Neural cell (in vitro differentiated cells): Measurements from ENCODE around the gene SYT17. TPM values are rescaled to one million over a fixed set of nuclear protein-coding genes. Genes with fewer than 3 reads are reported as not detected.

Experiments used
- H2AFZ ChIP-seq: fragments of 200-600, 300-800 bp; sonication (generic), shearing (Covaris generic); 2 replicates; pipeline ENCODE4 v1.6.0; 2014; ENCODE audit warnings: low read depth, mild to moderate bottlenecking, antibody characterized with exemption, low read length, moderate library complexity
- H3F3A ChIP-seq: fragments of 200-600 bp; shearing (Covaris generic); 2 replicates; pipeline ENCODE4 v1.6.1; 2016; ENCODE audit warnings: mild to moderate bottlenecking, moderate library complexity, mixed read lengths, antibody characterized with exemption, low read length; ENCODE audit not compliant: insufficient read depth, poor library complexity, severe bottlenecking
- H3K27ac ChIP-seq: fragments of 200-600, 300-800 bp; sonication (generic), shearing (Covaris generic); 2 replicates; pipeline ENCODE4 v1.5.1; 2014; ENCODE audit warnings: mild to moderate bottlenecking, low read length, moderate library complexity
- H3K27me3 ChIP-seq: fragments of 300-800, 200-600 bp; sonication (generic), shearing (Covaris generic); 2 replicates; pipeline ENCODE4 v1.6.0; 2014; ENCODE audit warnings: mild to moderate bottlenecking, low read depth, low read length, moderate library complexity; ENCODE audit not compliant: insufficient read depth
- H3K36me3 ChIP-seq: fragments of 300-800, 200-600 bp; sonication (generic), shearing (Covaris generic); 2 replicates; pipeline ENCODE4 v1.5.1; 2014; ENCODE audit warnings: mild to moderate bottlenecking, antibody characterized with exemption, low read length, moderate library complexity; ENCODE audit not compliant: insufficient read depth
- H3K4me2 ChIP-seq: fragments of 300-800, 200-600 bp; sonication (generic), shearing (Covaris generic); 2 replicates; pipeline ENCODE4 v1.6.0; 2014; ENCODE audit warnings: mild to moderate bottlenecking, low read length
- H3K4me3 ChIP-seq: fragments of 300-800, 200-600 bp; sonication (generic), shearing (Covaris generic); 2 replicates; pipeline ENCODE4 v1.5.1; 2014; ENCODE audit warnings: mild to moderate bottlenecking, low read length, moderate library complexity
- H3K79me2 ChIP-seq: fragments of 200-600 bp; shearing (Covaris generic); replicated peaks from 2 replicates; pipeline ENCODE4 v1.6.0; 2014; ENCODE audit warnings: mild to moderate bottlenecking, low read length, moderate library complexity; ENCODE audit not compliant: insufficient read depth
- H3K9ac ChIP-seq: fragments of 300-800, 200-600 bp; sonication (generic), shearing (Covaris generic); 2 replicates; pipeline ENCODE4 v1.6.1; 2016; ENCODE audit warnings: mild to moderate bottlenecking, low read length, mixed read lengths
- H3K9me2 ChIP-seq: fragments of 200-600 bp; shearing (Covaris generic); 2 replicates; pipeline ENCODE4 v1.6.1; 2016; ENCODE audit warnings: mild to moderate bottlenecking, low read length, mixed read lengths; ENCODE audit not compliant: insufficient read depth
- H3K9me3 ChIP-seq: fragments of 200-600, 300-800 bp; sonication (generic), shearing (Covaris generic); 2 replicates; pipeline ENCODE4 v1.6.1; 2016; ENCODE audit warnings: mild to moderate bottlenecking, mixed run types, low read length, moderate library complexity, mixed read lengths
- H4K20me1 ChIP-seq: fragments of 200-600 bp; shearing (Covaris generic); 2 replicates; pipeline ENCODE4 v1.6.1; 2016; ENCODE audit warnings: mild to moderate bottlenecking, mixed run types; ENCODE audit not compliant: insufficient read depth
- EP300 ChIP-seq: fragments of 450-650 bp; conservative IDR thresholded peaks from 2 replicates; pipeline ENCODE4 v1.6.1; 2014; ENCODE audit warnings: antibody characterized with exemption, mild to moderate bottlenecking, moderate library complexity; ENCODE audit not compliant: poor library complexity, severe bottlenecking
- EZH2 ChIP-seq: fragments of 200-600, 300-800 bp; shearing (Covaris generic), sonication (generic); IDR thresholded peaks from 2 replicates; pipeline ENCODE4 v1.6.1; 2014; ENCODE audit warnings: antibody characterized with exemption, low read length, borderline replicate concordance, mild to moderate bottlenecking; ENCODE audit not compliant: insufficient read depth, poor library complexity, severe bottlenecking
- MXI1 ChIP-seq: fragments of 450-650 bp; conservative IDR thresholded peaks from 2 replicates; pipeline ENCODE4 v1.6.1; 2014; ENCODE audit warnings: antibody characterized with exemption, mild to moderate bottlenecking; ENCODE audit not compliant: poor library complexity, severe bottlenecking
- POLR2AphosphoS5 ChIP-seq: IDR thresholded peaks from 2 replicates; pipeline ENCODE4 v1.6.1; 2012
- RAD21 ChIP-seq: fragments of 450-650 bp; conservative IDR thresholded peaks from 2 replicates; pipeline ENCODE4 v1.6.1; 2014; ENCODE audit warnings: antibody characterized with exemption, mild to moderate bottlenecking, moderate library complexity
- TAF1 ChIP-seq: IDR thresholded peaks from 2 replicates; pipeline ENCODE4 v1.6.1; 2012; ENCODE audit warnings: low read depth
- polyA plus RNA-seq: library from polyadenylated mRNA; depleted of rRNA; stranded (reverse); fragments of >200 nt; gene quantifications from 2 replicates; pipeline ENCODE4 v1.2.3, GENCODE V29; 2014
- TF ChIP-seq, protein P1 (sequence below): fragments of 450-650 bp; IDR thresholded peaks from 2 replicates; pipeline ENCODE4 v1.5.1; 2014; ENCODE audit warnings: antibody characterized with exemption, mild to moderate bottlenecking, moderate library complexity; ENCODE audit not compliant: poor library complexity, severe bottlenecking
- TF ChIP-seq, protein P2 (sequence below): IDR thresholded peaks from 2 replicates; pipeline ENCODE4 v1.6.1; 2012; ENCODE audit warnings: borderline replicate concordance

SYT17 gene
- polyA plus RNA-seq, 1 donor from 2014 or later, result 3.0 TPM

- H3K9ac ChIP-seq, result no peak overlapping the region
- H3K9me3 ChIP-seq, result no peaks in the 10 kb centered on the region
- H4K20me1 ChIP-seq, result no peaks in the 10 kb centered on the region
- no peaks in the 10 kb centered on the region for H3K36me3 ChIP-seq
- no peak overlapping the region for H2AFZ ChIP-seq
- no peaks in the 10 kb centered on the region for H3K27me3 ChIP-seq
- H3F3A ChIP-seq, result no peaks in the 10 kb centered on the region
- TF ChIP-seq, protein P1, sequence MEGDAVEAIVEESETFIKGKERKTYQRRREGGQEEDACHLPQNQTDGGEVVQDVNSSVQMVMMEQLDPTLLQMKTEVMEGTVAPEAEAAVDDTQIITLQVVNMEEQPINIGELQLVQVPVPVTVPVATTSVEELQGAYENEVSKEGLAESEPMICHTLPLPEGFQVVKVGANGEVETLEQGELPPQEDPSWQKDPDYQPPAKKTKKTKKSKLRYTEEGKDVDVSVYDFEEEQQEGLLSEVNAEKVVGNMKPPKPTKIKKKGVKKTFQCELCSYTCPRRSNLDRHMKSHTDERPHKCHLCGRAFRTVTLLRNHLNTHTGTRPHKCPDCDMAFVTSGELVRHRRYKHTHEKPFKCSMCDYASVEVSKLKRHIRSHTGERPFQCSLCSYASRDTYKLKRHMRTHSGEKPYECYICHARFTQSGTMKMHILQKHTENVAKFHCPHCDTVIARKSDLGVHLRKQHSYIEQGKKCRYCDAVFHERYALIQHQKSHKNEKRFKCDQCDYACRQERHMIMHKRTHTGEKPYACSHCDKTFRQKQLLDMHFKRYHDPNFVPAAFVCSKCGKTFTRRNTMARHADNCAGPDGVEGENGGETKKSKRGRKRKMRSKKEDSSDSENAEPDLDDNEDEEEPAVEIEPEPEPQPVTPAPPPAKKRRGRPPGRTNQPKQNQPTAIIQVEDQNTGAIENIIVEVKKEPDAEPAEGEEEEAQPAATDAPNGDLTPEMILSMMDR, result no peak
- TF ChIP-seq RAD21, result no peak
- no peak for TF ChIP-seq POLR2AphosphoS5
- no peak for TF ChIP-seq MXI1
- TF ChIP-seq EP300, result no peak
- no peak for TF ChIP-seq EZH2
- H3K9me2 ChIP-seq, result no peaks in the 10 kb centered on the region
- no peak overlapping the region for H3K4me3 ChIP-seq
- H3K4me2 ChIP-seq, result no peak overlapping the region
- H3K27ac ChIP-seq, result no peak overlapping the region
- no peaks in the 10 kb centered on the region for H3K79me2 ChIP-seq
These were observed 133.9 kb downstream of the SYT17 start for GRCh38 chr16:19301931-19302330.

DNA sequence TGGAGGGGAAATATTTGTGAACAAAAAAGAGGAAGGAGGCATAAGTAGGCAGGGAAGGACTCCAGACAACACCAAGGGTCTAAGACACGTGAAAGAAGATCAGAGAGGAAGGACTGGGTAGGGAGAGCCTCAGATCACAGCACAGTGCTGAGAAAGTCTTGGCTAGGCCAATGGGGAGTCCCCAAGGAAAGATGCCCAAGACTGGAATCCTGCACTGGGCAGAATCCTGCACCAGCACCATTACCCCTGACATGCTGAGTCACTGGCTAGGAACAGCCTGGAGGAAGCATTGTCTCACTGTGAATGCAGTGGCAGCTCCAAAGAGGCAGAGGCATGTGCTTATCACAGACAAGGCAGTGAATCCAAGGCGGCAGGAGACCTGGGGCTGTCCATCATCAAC lies 136.7 kb downstream of the SYT17 start:
- Histone ChIP-seq H3K9ac (no peak overlapping the region), H3K4me3 (no peak overlapping the region)

More for the DNA sequence above, 136.7 kb downstream of the SYT17 start:
- Histone ChIP-seq H4K20me1 (no peaks in the 10 kb centered on the region), H3K9me2 (no peaks in the 10 kb centered on the region), H2AFZ (no peak overlapping the region), H3K79me2 (no peaks in the 10 kb centered on the region), H3K27ac (no peak overlapping the region), H3F3A (no peaks in the 10 kb centered on the region), H3K4me2 (no peak overlapping the region), H3K27me3 (no peaks in the 10 kb centered on the region), H3K36me3 (no peaks in the 10 kb centered on the region), H3K9me3 (no peaks in the 10 kb centered on the region)
- TF ChIP-seq TAF1 (no peak), RAD21 (no peak), POLR2AphosphoS5 (no peak)
- TF ChIP-seq, protein P2, sequence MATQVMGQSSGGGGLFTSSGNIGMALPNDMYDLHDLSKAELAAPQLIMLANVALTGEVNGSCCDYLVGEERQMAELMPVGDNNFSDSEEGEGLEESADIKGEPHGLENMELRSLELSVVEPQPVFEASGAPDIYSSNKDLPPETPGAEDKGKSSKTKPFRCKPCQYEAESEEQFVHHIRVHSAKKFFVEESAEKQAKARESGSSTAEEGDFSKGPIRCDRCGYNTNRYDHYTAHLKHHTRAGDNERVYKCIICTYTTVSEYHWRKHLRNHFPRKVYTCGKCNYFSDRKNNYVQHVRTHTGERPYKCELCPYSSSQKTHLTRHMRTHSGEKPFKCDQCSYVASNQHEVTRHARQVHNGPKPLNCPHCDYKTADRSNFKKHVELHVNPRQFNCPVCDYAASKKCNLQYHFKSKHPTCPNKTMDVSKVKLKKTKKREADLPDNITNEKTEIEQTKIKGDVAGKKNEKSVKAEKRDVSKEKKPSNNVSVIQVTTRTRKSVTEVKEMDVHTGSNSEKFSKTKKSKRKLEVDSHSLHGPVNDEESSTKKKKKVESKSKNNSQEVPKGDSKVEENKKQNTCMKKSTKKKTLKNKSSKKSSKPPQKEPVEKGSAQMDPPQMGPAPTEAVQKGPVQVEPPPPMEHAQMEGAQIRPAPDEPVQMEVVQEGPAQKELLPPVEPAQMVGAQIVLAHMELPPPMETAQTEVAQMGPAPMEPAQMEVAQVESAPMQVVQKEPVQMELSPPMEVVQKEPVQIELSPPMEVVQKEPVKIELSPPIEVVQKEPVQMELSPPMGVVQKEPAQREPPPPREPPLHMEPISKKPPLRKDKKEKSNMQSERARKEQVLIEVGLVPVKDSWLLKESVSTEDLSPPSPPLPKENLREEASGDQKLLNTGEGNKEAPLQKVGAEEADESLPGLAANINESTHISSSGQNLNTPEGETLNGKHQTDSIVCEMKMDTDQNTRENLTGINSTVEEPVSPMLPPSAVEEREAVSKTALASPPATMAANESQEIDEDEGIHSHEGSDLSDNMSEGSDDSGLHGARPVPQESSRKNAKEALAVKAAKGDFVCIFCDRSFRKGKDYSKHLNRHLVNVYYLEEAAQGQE, result no peak
- TF ChIP-seq, protein P1, result no peak
